GM18907 (cell line): Measurements from ENCODE around the gene WASHC4.
"Not testable (repeated sequence)": the region's sequence is repeated elsewhere in the genome, so short reads cannot be mapped to it uniquely, and the experiment has no call there.

Experiments
- ATAC-seq: cut with Tn5 transposase; IDR thresholded peaks from one replicate; pipeline ENCODE4 v1.9.1; 2021; ENCODE audit warnings: mild to moderate bottlenecking, moderate library complexity; ENCODE audit not compliant: unreplicated experiment

The WASHC4 gene

GRCh38 chr12:105157606-105158005, 50.1 kb downstream of the WASHC4 start:
- ATAC-seq: no peak

- no peak for ATAC-seq
Observed at GRCh38 chr12:105158876-105159275, 51.3 kb downstream of the WASHC4 start.

- no peak for ATAC-seq
Observed at GRCh38 chr12:105162174-105162573, 54.6 kb downstream of the WASHC4 start.

- ATAC-seq: no peak
Observed at GRCh38 chr12:105164068-105164467, 56.5 kb downstream of the WASHC4 start.

- ATAC-seq: no peak
Observed at GRCh38 chr12:105166736-105167135, 59.2 kb downstream of the WASHC4 start.

GRCh38 chr12:105167346-105167745, 59.8 kb downstream of the WASHC4 start:
- no peak for ATAC-seq

- no peak for ATAC-seq
Observed at GRCh38 chr12:105168006-105168405, 60.5 kb downstream of the WASHC4 start.

GRCh38 chr12:105170139-105170538, 62.6 kb downstream of the WASHC4 start:
- no peak for ATAC-seq

- ATAC-seq: no peak
Observed at GRCh38 chr12:105171691-105172436, 64.3 kb downstream of the WASHC4 start.

- ATAC-seq: no peak
Observed at GRCh38 chr12:105175397-105175990, 68.0 kb downstream of the WASHC4 start.

- no peak for ATAC-seq
Observed at GRCh38 chr12:105177208-105177607, 69.7 kb downstream of the WASHC4 start.

- ATAC-seq: not testable (repeated sequence)
Observed at GRCh38 chr12:105179114-105179513, 71.6 kb downstream of the WASHC4 start.

- not testable (repeated sequence) for ATAC-seq
Observed at GRCh38 chr12:105183406-105183805, 75.9 kb downstream of the WASHC4 start.

GRCh38 chr12:105183976-105184375, 76.4 kb downstream of the WASHC4 start:
- not testable (repeated sequence) for ATAC-seq

- ATAC-seq: no peak
Observed at GRCh38 chr12:105189293-105189692, 81.8 kb downstream of the WASHC4 start.

- ATAC-seq: no peak
Observed at GRCh38 chr12:105190530-105190929, 83.0 kb downstream of the WASHC4 start.

- no peak for ATAC-seq
Observed at GRCh38 chr12:105192624-105193225, 85.2 kb downstream of the WASHC4 start.

GRCh38 chr12:105194947-105195346, 87.4 kb downstream of the WASHC4 start:
- ATAC-seq: no peak

- no peak for ATAC-seq
Observed at GRCh38 chr12:105196090-105196489, 88.6 kb downstream of the WASHC4 start.

- no peak for ATAC-seq
Observed at GRCh38 chr12:105198961-105199360, 91.4 kb downstream of the WASHC4 start.

- no peak for ATAC-seq
Observed at GRCh38 chr12:105200385-105200784, 92.9 kb downstream of the WASHC4 start.

- no peak for ATAC-seq
Observed at GRCh38 chr12:105201299-105201698, 93.8 kb downstream of the WASHC4 start.
